ENCODE measurements around the gene EP400.
"Not testable (repeated sequence)": the region's sequence is repeated elsewhere in the genome, so short reads cannot be mapped to it uniquely, and the experiment has no call there.

EP400 gene

DNA sequence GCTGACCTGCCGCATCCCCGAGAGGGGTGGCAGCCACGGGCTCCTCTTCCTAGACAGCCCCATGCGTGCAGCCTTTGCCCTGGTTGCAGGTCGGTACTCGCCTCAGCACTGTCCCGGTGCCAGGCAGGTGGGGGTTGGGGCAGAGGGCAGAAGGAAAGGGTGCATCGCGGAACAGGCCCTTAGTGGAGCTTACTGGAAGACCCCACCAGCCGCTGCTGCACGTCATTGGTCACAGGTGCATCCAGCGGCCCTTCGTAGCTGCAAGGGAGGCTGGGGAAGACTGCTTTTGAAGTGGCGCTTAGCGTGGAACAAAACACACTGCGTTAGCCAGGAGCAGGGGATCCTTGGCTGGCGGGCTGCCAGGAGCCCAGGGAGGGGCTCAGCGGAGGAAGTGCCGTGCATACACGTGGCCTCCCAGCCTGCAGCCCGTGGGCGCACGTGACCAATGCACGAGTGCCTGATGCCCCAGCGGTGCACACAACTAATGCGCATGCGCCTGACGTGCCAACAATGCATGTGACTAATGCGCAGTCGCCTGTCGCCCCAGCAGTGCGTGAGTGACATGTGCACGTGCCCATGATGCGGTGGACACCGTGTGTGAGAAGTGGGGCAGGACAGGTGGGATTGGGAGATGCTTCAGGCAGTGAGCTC, 5.0 kb upstream of the EP400 start:
- Histone ChIP-seq H4K20me1 (ENCODE audit: insufficient read depth, low read length) (no peaks in the 10 kb centered on the region), H3K27ac (ENCODE audit: low read length) (no peak overlapping the region), H3K79me2 (ENCODE audit: low read length) (no peaks in the 10 kb centered on the region), H3K4me1 (ENCODE audit: low read length) (peaks cover 3% of the 10 kb centered on the region; the same call in 1 of the 2 replicates), H3K9me3 (ENCODE audit: insufficient read depth, low read length) (no peaks in the 10 kb centered on the region), H3K9ac (ENCODE audit: low read length) (no peak overlapping the region), H3K4me3 (ENCODE audit: low read length) (no peak overlapping the region), H3K27me3 (ENCODE audit: low read depth, low read length) (no peaks in the 10 kb centered on the region), H3K36me3 (replicated peaks; ENCODE audit: low read depth, low read length) (peaks cover 32% of the 10 kb centered on the region), H3K4me2 (ENCODE audit: low read length) (no peak overlapping the region), H2AFZ (ENCODE audit: low read depth, low read length) (no peak overlapping the region)
- TF ChIP-seq, protein P1, sequence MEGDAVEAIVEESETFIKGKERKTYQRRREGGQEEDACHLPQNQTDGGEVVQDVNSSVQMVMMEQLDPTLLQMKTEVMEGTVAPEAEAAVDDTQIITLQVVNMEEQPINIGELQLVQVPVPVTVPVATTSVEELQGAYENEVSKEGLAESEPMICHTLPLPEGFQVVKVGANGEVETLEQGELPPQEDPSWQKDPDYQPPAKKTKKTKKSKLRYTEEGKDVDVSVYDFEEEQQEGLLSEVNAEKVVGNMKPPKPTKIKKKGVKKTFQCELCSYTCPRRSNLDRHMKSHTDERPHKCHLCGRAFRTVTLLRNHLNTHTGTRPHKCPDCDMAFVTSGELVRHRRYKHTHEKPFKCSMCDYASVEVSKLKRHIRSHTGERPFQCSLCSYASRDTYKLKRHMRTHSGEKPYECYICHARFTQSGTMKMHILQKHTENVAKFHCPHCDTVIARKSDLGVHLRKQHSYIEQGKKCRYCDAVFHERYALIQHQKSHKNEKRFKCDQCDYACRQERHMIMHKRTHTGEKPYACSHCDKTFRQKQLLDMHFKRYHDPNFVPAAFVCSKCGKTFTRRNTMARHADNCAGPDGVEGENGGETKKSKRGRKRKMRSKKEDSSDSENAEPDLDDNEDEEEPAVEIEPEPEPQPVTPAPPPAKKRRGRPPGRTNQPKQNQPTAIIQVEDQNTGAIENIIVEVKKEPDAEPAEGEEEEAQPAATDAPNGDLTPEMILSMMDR (IDR thresholded peaks at IDR 0.05; ENCODE audit: low read depth, low read length): no peak
- no peak for TF ChIP-seq EZH2phosphoT487 (IDR thresholded peaks at IDR 0.05; ENCODE audit: low read depth)

DNA sequence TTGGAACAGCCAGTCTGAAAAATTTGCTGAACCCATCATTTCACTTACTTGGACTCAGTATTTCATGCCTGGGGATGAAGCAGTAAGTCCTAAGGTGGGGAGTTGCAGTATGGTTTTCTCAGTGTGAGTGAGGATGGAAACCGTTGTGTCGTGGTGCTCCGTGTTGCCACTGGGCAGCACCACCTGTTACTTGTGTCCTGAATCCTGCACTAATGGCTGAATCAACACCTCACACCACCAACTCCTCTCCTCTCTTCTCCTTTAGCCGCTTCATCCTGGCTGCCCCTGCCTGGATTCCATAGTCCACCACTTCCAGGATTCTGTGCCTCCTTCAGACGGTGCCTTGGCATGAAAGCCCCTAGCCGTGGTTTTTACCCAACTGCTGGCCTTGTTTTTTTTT, 3.0 kb upstream of the EP400 start:
- Histone ChIP-seq H3K79me2 (ENCODE audit: low read length) (peaks cover 20% of the 10 kb centered on the region), H3K36me3 (replicated peaks; ENCODE audit: low read depth, low read length) (peaks cover 22% of the 10 kb centered on the region), H3K9me3 (ENCODE audit: insufficient read depth, low read length) (no peaks in the 10 kb centered on the region), H2AFZ (ENCODE audit: low read depth, low read length) (no peak overlapping the region), H3K4me2 (ENCODE audit: low read length) (no peak overlapping the region), H3K9ac (ENCODE audit: low read length) (no peak overlapping the region), H3K4me3 (ENCODE audit: low read length) (no peak overlapping the region), H4K20me1 (ENCODE audit: insufficient read depth, low read length) (peaks cover 8% of the 10 kb centered on the region; the same call in 1 of the 2 replicates), H3K4me1 (ENCODE audit: low read length) (peaks cover 7% of the 10 kb centered on the region; the same call in 1 of the 2 replicates), H3K27ac (ENCODE audit: low read length) (no peak overlapping the region), H3K27me3 (ENCODE audit: low read depth, low read length) (no peaks in the 10 kb centered on the region)
- TF ChIP-seq, protein P1 (IDR thresholded peaks at IDR 0.05; ENCODE audit: low read depth, low read length): no peak
- TF ChIP-seq EZH2phosphoT487 (IDR thresholded peaks at IDR 0.05; ENCODE audit: low read depth): no peak

DNA sequence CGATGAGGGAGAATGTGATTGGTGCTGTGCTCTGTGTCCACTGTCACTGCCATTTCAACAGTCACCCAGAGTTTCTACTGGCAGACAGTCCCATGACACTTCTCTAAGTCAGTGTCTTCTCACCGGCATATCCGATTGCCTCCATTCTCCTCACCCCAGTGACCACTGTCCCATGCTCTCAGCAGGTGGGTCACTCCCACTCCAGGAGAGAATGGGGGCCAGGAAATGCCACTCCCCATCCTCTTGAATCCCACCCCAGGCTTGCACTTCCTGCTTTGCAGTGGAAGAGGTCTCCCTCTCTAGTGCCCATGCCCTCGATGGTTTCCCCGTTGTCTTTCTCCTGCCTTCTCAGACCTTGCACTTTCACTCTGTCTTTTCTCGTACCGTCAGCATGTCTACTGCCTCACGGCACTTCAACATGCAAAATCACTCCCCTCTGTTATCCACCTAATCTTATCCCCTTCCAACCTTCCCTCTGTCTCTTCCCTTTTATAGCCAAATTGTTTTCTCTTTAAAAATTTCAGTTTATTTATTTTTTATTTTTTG, 2.2 kb upstream of the EP400 start:
- H3K9ac ChIP-seq (ENCODE audit: low read length): no peak overlapping the region
- peaks cover 27% of the 10 kb centered on the region for H3K79me2 ChIP-seq (ENCODE audit: low read length)
- peaks cover 19% of the 10 kb centered on the region for H3K36me3 ChIP-seq (replicated peaks; ENCODE audit: low read depth, low read length)
- H3K4me1 ChIP-seq (ENCODE audit: low read length): peaks cover 7% of the 10 kb centered on the region; the same call in 1 of the 2 replicates
- no peaks in the 10 kb centered on the region for H3K9me3 ChIP-seq (ENCODE audit: insufficient read depth, low read length)
- TF ChIP-seq EZH2phosphoT487 (IDR thresholded peaks at IDR 0.05; ENCODE audit: low read depth): no peak
- TF ChIP-seq, protein P1 (IDR thresholded peaks at IDR 0.05; ENCODE audit: low read depth, low read length): no peak
- H4K20me1 ChIP-seq (ENCODE audit: insufficient read depth, low read length): peaks cover 11% of the 10 kb centered on the region; the same call in 1 of the 2 replicates
- no peaks in the 10 kb centered on the region for H3K27me3 ChIP-seq (ENCODE audit: low read depth, low read length)
- no peak overlapping the region for H2AFZ ChIP-seq (ENCODE audit: low read depth, low read length)
- no peak overlapping the region for H3K4me2 ChIP-seq (ENCODE audit: low read length)
- H3K27ac ChIP-seq (ENCODE audit: low read length): no peak overlapping the region
- no peak overlapping the region for H3K4me3 ChIP-seq (ENCODE audit: low read length)

DNA sequence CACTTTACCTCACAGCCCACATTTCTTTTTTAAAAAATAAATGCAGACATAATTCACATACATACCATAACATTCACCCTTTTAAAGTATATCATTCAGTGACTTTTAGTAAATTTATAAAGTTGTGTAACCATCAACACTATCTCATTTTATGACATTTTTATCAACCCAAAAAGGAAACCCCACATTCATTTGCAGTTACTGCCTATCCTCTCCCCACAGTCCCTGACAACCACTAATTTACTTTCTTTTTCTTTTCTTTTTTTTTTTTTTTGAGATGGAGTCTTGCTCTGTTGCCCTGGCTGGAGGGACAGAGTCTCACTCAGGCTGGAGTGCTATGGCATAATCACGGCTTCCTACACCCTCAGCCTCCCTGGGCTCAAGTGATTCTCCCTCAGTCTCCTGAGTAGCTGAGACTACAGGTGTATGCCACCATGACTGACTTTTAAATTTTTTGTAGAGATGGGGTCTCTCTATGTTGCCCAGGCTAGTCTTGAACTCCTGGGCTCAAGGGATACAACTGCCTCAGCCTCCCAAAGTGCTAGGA, 1.5 kb upstream of the EP400 start:
- H4K20me1 ChIP-seq (ENCODE audit: insufficient read depth, low read length): peaks cover 18% of the 10 kb centered on the region
- TF ChIP-seq, protein P1 (IDR thresholded peaks at IDR 0.05; ENCODE audit: low read depth, low read length): no peak
- TF ChIP-seq EZH2phosphoT487 (IDR thresholded peaks at IDR 0.05; ENCODE audit: low read depth): no peak
- no peak overlapping the region for H3K9ac ChIP-seq (ENCODE audit: low read length)
- H3K27ac ChIP-seq (ENCODE audit: low read length): no peak overlapping the region
- peaks cover 34% of the 10 kb centered on the region for H3K79me2 ChIP-seq (ENCODE audit: low read length)
- H3K4me1 ChIP-seq (ENCODE audit: low read length): peaks cover 7% of the 10 kb centered on the region; the same call in 1 of the 2 replicates
- H3K4me2 ChIP-seq (ENCODE audit: low read length): no peak overlapping the region
- no peak overlapping the region for H2AFZ ChIP-seq (ENCODE audit: low read depth, low read length)
- H3K9me3 ChIP-seq (ENCODE audit: insufficient read depth, low read length): no peaks in the 10 kb centered on the region
- H3K36me3 ChIP-seq (replicated peaks; ENCODE audit: low read depth, low read length): peaks cover 13% of the 10 kb centered on the region
- H3K4me3 ChIP-seq (ENCODE audit: low read length): no peak overlapping the region
- no peaks in the 10 kb centered on the region for H3K27me3 ChIP-seq (ENCODE audit: low read depth, low read length)

DNA sequence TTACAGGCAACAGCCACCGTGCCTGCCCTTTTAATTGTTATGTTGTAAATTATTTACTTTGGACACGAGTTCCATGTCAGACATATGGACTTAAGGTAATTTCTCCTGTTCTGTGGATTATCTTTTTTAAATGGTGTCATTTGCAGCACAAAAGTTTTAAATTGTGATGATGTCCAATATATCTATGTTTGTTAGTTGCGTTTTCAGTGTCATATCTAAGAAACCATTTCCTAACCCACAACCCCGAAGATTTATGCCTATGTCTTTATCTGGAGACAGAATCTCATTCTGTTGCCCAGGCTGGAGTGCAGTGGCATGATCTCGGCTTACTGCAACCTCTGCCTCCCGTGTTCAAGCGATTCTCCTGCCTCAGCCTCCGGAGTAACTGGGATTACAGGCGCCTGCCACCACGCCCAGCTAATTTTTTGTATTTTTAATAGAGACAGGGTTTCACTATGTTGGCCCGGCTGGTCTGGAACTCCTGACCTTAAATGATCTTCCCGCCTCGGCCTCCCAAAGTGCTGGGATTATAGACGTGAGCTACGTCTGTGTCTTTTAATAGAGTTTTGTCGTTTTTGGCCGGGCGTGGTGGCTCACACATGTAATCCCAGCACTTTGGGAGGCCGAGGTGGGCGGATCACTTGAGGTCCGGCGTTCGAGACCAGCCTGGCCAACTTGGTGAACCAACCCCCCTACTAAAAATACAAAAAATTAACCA, 870 bp upstream of the EP400 start:
- Histone ChIP-seq H3K4me2 (ENCODE audit: low read length) (peak overlapping the region; percentile 88), H2AFZ (ENCODE audit: low read depth, low read length) (peak overlapping the region; percentile 72; the same call in 1 of the 2 replicates)

More for the DNA sequence above, 870 bp upstream of the EP400 start:
- peak overlapping the region; percentile 60; the same call in 1 of the 2 replicates for H3K9ac ChIP-seq (ENCODE audit: low read length)
- H4K20me1 ChIP-seq (ENCODE audit: insufficient read depth, low read length): peaks cover 22% of the 10 kb centered on the region
- not testable (repeated sequence) for H3K9me3 ChIP-seq (ENCODE audit: insufficient read depth, low read length); H3K27ac ChIP-seq (ENCODE audit: low read length); H3K4me1 ChIP-seq (ENCODE audit: low read length); H3K27me3 ChIP-seq (ENCODE audit: low read depth, low read length); H3K36me3 ChIP-seq (replicated peaks; ENCODE audit: low read depth, low read length)
- H3K4me3 ChIP-seq (ENCODE audit: low read length): peak overlapping the region; percentile 94
- H3K79me2 ChIP-seq (ENCODE audit: low read length): peaks cover 40% of the 10 kb centered on the region

Measured in OCI-LY3 (cell line).